GM18502 (cell line): Measurements from ENCODE around the gene RGS6.

Experiments used
- ATAC-seq: cut with Tn5 transposase; IDR thresholded peaks from one replicate; pipeline ENCODE4 v1.9.1; 2021; ENCODE audit warnings: mild to moderate bottlenecking; ENCODE audit not compliant: unreplicated experiment, poor library complexity

The RGS6 gene

GRCh38 chr14:72366619-72367018, 434.4 kb downstream of the RGS6 start:
- ATAC-seq: no peak

- no peak for ATAC-seq
Observed at GRCh38 chr14:72369106-72369505, 436.9 kb downstream of the RGS6 start.

- no peak for ATAC-seq
Observed at GRCh38 chr14:72377016-72377415, 444.8 kb downstream of the RGS6 start.

GRCh38 chr14:72380456-72380855, 448.2 kb downstream of the RGS6 start:
- no peak for ATAC-seq

- ATAC-seq: no peak
Observed at GRCh38 chr14:72383865-72384264, 451.6 kb downstream of the RGS6 start.

GRCh38 chr14:72387726-72388125, 455.5 kb downstream of the RGS6 start:
- no peak for ATAC-seq

GRCh38 chr14:72389200-72389599, 457.0 kb downstream of the RGS6 start:
- ATAC-seq: no peak

GRCh38 chr14:72401101-72401625, 468.9 kb downstream of the RGS6 start:
- no peak for ATAC-seq

GRCh38 chr14:72401632-72402376, 469.6 kb downstream of the RGS6 start:
- no peak for ATAC-seq

GRCh38 chr14:72402377-72402772, 470.1 kb downstream of the RGS6 start:
- no peak for ATAC-seq

GRCh38 chr14:72404106-72404774, 472.0 kb downstream of the RGS6 start:
- no peak for ATAC-seq

GRCh38 chr14:72404998-72405397, 472.8 kb downstream of the RGS6 start:
- no peak for ATAC-seq

- ATAC-seq: no peak
Observed at GRCh38 chr14:72408020-72408419, 475.8 kb downstream of the RGS6 start.

- ATAC-seq: no peak
Observed at GRCh38 chr14:72409047-72409446, 476.8 kb downstream of the RGS6 start.

- no peak for ATAC-seq
Observed at GRCh38 chr14:72416081-72416849, 484.0 kb downstream of the RGS6 start.

- ATAC-seq: no peak
Observed at GRCh38 chr14:72416892-72417291, 484.7 kb downstream of the RGS6 start.

- no peak for ATAC-seq
Observed at GRCh38 chr14:72418806-72419205, 486.6 kb downstream of the RGS6 start.

- no peak for ATAC-seq
Observed at GRCh38 chr14:72419226-72419775, 487.1 kb downstream of the RGS6 start.

GRCh38 chr14:72420749-72421474, 488.7 kb downstream of the RGS6 start:
- no peak for ATAC-seq

GRCh38 chr14:72423957-72424356, 491.7 kb downstream of the RGS6 start:
- no peak for ATAC-seq
